ENCODE measurements around the gene IMP4.

GRCh38 chr2:130363479-130363878, 20.8 kb downstream of the IMP4 start:
- TF ChIP-seq GATA2 (IDR thresholded peaks at IDR 0.05; ENCODE audit: low read depth, low read length) = no peak
- no peak for TF ChIP-seq GATA3 (IDR thresholded peaks at IDR 0.05; ENCODE audit: low read depth, low read length)
